Prostate gland (tissue), 2 donors: ENCODE measurements around the gene ANXA2.

ENCODE experiments used
- POLR2A ChIP-seq: fragments of 450-650 bp; IDR thresholded peaks from one replicate; pipeline ENCODE4 v1.6.1; 2016; ENCODE audit warnings: antibody characterized with exemption, mild to moderate bottlenecking
- POLR2AphosphoS5 ChIP-seq: sonication (generic); formaldehyde crosslinking; IDR thresholded peaks from one replicate; pipeline ENCODE4 v1.6.1; 2017; ENCODE audit warnings: antibody characterized with exemption
- TF ChIP-seq, protein P1 (sequence below), 4 experiments: fragments of 200-600 bp in 2 of 4; fragments of 450-650 bp in 2 of 4; sonication (generic) in 2 of 4; IDR thresholded peaks; 1 replicate in 3 of 4; 2 replicates in 1 of 4; pipeline ENCODE4 v1.5.1; 2016 to 2019; ENCODE audit warnings: antibody characterized with exemption in 4 of 4, mild to moderate bottlenecking in 2 of 4, moderate library complexity in 2 of 4

GRCh38 chr15:60400944-60401343 is 3.2 kb upstream of the ANXA2 start:
- TF ChIP-seq POLR2A (no peak), POLR2AphosphoS5 (no peak)
- TF ChIP-seq, protein P1, sequence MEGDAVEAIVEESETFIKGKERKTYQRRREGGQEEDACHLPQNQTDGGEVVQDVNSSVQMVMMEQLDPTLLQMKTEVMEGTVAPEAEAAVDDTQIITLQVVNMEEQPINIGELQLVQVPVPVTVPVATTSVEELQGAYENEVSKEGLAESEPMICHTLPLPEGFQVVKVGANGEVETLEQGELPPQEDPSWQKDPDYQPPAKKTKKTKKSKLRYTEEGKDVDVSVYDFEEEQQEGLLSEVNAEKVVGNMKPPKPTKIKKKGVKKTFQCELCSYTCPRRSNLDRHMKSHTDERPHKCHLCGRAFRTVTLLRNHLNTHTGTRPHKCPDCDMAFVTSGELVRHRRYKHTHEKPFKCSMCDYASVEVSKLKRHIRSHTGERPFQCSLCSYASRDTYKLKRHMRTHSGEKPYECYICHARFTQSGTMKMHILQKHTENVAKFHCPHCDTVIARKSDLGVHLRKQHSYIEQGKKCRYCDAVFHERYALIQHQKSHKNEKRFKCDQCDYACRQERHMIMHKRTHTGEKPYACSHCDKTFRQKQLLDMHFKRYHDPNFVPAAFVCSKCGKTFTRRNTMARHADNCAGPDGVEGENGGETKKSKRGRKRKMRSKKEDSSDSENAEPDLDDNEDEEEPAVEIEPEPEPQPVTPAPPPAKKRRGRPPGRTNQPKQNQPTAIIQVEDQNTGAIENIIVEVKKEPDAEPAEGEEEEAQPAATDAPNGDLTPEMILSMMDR (IDR thresholded peaks at IDR 0.05) = no peak
